IPS-20b (cell line): ENCODE results near the gene DHRS2.
"Not testable (repeated sequence)": the region's sequence is repeated elsewhere in the genome, so short reads cannot be mapped to it uniquely, and the experiment has no call there.

ENCODE experiments used
- H3K27ac ChIP-seq: one replicate; pipeline ENCODE4 v1.5.1; 2013; ENCODE audit warnings: low read length
- H3K27me3 ChIP-seq: 2 replicates; pipeline ENCODE4 v1.6.1; 2013; ENCODE audit warnings: mild to moderate bottlenecking, low read length, inconsistent platforms; ENCODE audit not compliant: insufficient read depth
- H3K36me3 ChIP-seq: 2 replicates; pipeline ENCODE4 v1.6.1; 2013; ENCODE audit warnings: low read depth, mild to moderate bottlenecking, inconsistent platforms, low read length, moderate library complexity; ENCODE audit not compliant: insufficient read depth
- H3K4me1 ChIP-seq: 2 replicates; pipeline ENCODE4 v1.6.1; 2013; ENCODE audit warnings: mild to moderate bottlenecking, control low read depth, inconsistent platforms, low read length, moderate library complexity; ENCODE audit not compliant: insufficient read depth
- H3K4me3 ChIP-seq: 2 replicates; pipeline ENCODE4 v1.5.1; 2013; ENCODE audit warnings: mild to moderate bottlenecking, low read length, inconsistent platforms
- H3K9ac ChIP-seq: 2 replicates; pipeline ENCODE4 v1.6.1; 2013; ENCODE audit warnings: low read depth, mild to moderate bottlenecking, inconsistent platforms, low read length, moderate library complexity
- H3K9me3 ChIP-seq: 2 replicates; pipeline ENCODE4 v1.6.1; 2013; ENCODE audit warnings: mild to moderate bottlenecking, low read depth, low read length, inconsistent platforms; ENCODE audit not compliant: insufficient read depth

The DHRS2 gene, protein sequence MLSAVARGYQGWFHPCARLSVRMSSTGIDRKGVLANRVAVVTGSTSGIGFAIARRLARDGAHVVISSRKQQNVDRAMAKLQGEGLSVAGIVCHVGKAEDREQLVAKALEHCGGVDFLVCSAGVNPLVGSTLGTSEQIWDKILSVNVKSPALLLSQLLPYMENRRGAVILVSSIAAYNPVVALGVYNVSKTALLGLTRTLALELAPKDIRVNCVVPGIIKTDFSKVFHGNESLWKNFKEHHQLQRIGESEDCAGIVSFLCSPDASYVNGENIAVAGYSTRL

DNA sequence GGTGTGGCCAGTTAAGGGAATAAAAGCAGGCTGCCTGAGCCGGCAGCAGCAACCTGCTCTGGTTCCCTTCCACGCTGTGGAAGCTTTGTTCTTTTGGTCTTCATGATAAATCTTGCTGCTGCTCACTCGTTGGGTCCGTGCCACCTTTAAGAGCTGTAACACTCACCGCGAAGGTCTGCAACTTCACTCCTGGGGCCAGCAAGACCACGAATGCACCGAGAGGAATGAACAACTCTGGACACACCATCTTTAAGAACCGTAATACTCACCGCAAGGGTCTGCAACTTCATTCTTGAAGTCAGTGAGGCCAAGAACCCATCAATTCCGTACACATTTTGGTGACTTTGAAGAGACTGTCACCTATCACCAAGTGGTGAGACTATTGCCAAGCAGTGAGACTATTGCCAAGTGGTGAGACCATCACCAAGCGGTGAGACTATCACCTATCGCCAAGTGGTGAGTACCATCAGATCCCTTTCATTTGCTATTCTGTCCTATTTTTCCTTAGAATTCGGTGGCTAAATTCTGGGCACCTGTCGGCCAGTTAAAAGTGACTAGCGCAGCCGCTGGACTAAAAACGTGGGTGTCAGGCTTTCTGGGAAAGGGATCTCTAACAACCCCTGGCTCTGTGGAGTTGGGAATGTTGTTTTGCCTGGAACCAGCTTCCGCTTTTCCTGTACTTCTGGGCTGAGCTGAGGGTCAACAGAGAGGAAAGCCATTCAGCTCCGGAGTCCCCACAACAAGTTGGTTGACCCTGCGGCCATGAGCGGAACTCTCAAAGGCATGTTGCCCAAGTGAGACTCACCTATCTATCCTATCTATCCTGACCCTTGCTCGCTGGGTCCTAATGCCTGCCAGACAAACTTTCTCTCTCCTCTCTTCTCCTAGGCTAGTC, at the start of gene DHRS2:
DHRS2 (plus strand) TSS at position 48 of the 895 bp plus-strand sequence. CDS start 2,501 bp downstream, outside the sequence.
- Histone ChIP-seq H3K4me1 (peaks cover 11% of the 10 kb centered on the region; the same call in 1 of the 2 replicates), H3K9ac (no peak within 1 kb of the TSS), H3K27me3 (no peaks in the 10 kb centered on the region)

GRCh38 chr14:23588884-23589598, 47.1 kb upstream of the DHRS2 start:
- Histone ChIP-seq H3K36me3 (no peaks in the 10 kb centered on the region), H3K4me3 (no peak overlapping the region), H3K27ac (no peak overlapping the region), H3K4me1 (0 out of 2 replicates have a peak, but pooled peaks cover 4% of the 10 kb centered on the region), H3K9ac (no peak overlapping the region), H3K9me3 (no peaks in the 10 kb centered on the region), H3K27me3 (no peaks in the 10 kb centered on the region)

More for the DNA sequence above, at the start of gene DHRS2:
- Histone ChIP-seq H3K4me3 (no peak within 1 kb of the TSS), H3K9me3 (no peaks in the 10 kb centered on the region), H3K36me3 (no peaks in the 10 kb centered on the region), H3K27ac (no peak within 1 kb of the TSS)

DNA sequence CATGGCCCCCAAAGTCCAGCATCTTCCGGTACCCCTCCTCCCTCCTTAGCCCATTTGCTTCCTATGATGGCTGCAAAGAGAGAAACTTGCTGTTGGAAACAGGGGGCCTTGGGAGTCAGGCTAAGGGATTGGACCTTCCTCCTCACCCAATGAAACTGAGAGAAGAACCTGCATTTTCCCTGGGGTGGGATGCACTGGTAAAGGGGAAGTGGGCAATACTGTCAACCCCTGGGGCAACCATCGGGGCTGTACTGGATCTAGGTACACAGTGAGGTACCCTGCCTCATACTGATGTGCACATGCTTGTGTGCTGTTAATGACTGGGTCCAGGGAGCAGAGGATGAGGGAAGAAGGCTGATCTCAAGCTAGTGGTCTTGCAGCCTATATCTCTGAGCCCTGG, 46.6 kb upstream of the DHRS2 start:
- Histone ChIP-seq H3K4me1 (0 out of 2 replicates have a peak, but pooled peaks cover 4% of the 10 kb centered on the region), H3K27ac (no peak overlapping the region), H3K9ac (no peak overlapping the region), H3K4me3 (no peak overlapping the region), H3K27me3 (no peaks in the 10 kb centered on the region), H3K9me3 (no peaks in the 10 kb centered on the region), H3K36me3 (no peaks in the 10 kb centered on the region)

DNA sequence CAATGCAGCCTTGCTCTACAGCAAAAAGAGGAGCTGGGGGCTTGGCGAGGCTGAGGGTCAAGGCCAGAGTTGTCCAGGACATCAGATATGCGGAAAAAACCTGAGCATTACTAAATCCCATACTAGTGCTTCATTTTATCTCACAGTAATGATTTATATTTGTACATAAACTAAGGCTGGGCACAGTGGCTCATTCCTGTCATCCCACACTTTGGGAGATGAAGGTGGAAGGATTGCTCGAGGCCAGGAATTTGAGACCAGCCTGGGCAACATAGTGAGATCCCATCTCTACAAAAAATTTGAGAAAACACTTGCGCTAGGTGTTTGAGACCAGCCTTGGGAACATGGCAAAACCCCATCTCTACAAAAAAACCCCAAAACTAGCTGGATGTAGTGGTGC, 46.0 kb upstream of the DHRS2 start:
- no peak overlapping the region for H3K27ac ChIP-seq
- H3K9ac ChIP-seq, result no peak overlapping the region
- H3K27me3 ChIP-seq, result no peaks in the 10 kb centered on the region
- no peak overlapping the region for H3K4me3 ChIP-seq
- no peaks in the 10 kb centered on the region for H3K9me3 ChIP-seq
- H3K4me1 ChIP-seq, result 0 out of 2 replicates have a peak, but pooled peaks cover 4% of the 10 kb centered on the region
- H3K36me3 ChIP-seq, result no peaks in the 10 kb centered on the region

- not testable (repeated sequence) for H3K4me1 ChIP-seq, H3K36me3 ChIP-seq, H3K9me3 ChIP-seq, H3K9ac ChIP-seq, H3K27ac ChIP-seq, H3K27me3 ChIP-seq, H3K4me3 ChIP-seq
Measured at GRCh38 chr14:23594191-23594590, 42.0 kb upstream of the DHRS2 start.

DNA sequence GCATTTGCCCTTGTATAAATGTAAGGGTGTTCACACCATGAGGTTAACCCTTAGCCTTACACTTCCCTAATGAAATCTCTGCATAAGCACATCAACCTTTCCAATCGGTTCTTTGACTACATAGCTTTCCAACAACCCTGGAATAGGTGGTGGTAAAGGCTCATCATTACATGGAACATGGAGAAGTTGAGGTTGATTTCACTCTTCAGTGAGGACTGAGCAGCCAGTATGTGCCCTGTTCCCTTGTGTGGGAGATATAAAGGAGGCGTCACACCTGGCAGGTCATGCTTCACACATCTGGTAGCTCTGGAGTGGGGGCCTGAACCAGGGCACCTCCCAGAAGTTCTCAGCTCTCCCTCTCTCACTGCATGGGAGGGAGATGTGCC, 35.8 kb upstream of the DHRS2 start:
- H3K4me1 ChIP-seq, result no peaks in the 10 kb centered on the region
- no peaks in the 10 kb centered on the region for H3K9me3 ChIP-seq
- no peak overlapping the region for H3K9ac ChIP-seq
- H3K27ac ChIP-seq, result no peak overlapping the region
- no peaks in the 10 kb centered on the region for H3K27me3 ChIP-seq
- H3K36me3 ChIP-seq, result no peaks in the 10 kb centered on the region
- no peak overlapping the region for H3K4me3 ChIP-seq

GRCh38 chr14:23600806-23601205, 35.4 kb upstream of the DHRS2 start:
- no peaks in the 10 kb centered on the region for H3K4me1 ChIP-seq
- no peak overlapping the region for H3K27ac ChIP-seq
- H3K27me3 ChIP-seq, result no peaks in the 10 kb centered on the region
- H3K36me3 ChIP-seq, result no peaks in the 10 kb centered on the region
- H3K4me3 ChIP-seq, result no peak overlapping the region
- no peak overlapping the region for H3K9ac ChIP-seq
- H3K9me3 ChIP-seq, result no peaks in the 10 kb centered on the region

DNA sequence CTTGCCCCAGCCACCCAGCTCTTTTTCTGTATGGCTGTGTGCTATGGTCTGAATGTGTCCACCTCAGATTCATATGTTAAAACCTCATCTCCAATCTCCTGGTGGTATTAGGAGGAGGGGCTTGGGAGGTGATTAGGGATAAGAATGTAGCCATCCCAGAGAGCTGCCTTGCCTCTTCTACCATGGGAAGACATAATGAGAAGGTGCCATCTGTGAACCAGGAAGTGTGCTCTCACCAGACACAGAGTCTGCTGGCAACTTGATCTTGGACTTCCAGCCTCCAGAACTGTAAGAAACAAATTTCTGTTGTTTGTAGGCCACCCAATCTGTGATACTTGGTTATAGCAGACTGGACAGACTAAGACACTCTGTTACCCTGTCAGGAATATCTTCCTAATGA, 34.7 kb upstream of the DHRS2 start:
- Histone ChIP-seq H3K27ac (no peak overlapping the region), H3K9ac (no peak overlapping the region), H3K27me3 (no peaks in the 10 kb centered on the region), H3K4me1 (no peaks in the 10 kb centered on the region), H3K36me3 (no peaks in the 10 kb centered on the region), H3K4me3 (no peak overlapping the region), H3K9me3 (no peaks in the 10 kb centered on the region)

DNA sequence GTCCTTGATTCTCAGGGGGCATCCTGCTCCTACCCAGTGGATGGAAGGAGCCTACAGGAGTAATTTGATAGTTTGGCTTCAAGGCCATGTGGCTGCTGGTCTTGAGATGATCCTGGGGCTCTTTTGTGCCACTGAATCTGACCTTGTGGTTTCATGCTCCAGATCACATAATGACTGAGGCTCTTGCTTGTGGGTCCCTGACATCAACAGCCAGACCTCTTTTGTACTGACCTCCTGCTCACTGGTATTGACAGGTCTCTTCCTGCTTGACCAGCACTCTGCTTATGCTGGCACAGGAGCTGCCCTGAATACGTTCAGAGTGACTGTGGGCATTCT, 34.4 kb upstream of the DHRS2 start:
- Histone ChIP-seq H3K4me3 (no peak overlapping the region), H3K9me3 (no peaks in the 10 kb centered on the region), H3K27me3 (no peaks in the 10 kb centered on the region), H3K9ac (no peak overlapping the region), H3K36me3 (no peaks in the 10 kb centered on the region), H3K27ac (no peak overlapping the region), H3K4me1 (no peaks in the 10 kb centered on the region)

- Histone ChIP-seq H3K9me3 (no peaks in the 10 kb centered on the region), H3K4me3 (no peak overlapping the region), H3K36me3 (no peaks in the 10 kb centered on the region), H3K27ac (no peak overlapping the region), H3K9ac (no peak overlapping the region), H3K27me3 (no peaks in the 10 kb centered on the region), H3K4me1 (no peaks in the 10 kb centered on the region)
Measured at GRCh38 chr14:23602181-23603095, 33.7 kb upstream of the DHRS2 start.

DNA sequence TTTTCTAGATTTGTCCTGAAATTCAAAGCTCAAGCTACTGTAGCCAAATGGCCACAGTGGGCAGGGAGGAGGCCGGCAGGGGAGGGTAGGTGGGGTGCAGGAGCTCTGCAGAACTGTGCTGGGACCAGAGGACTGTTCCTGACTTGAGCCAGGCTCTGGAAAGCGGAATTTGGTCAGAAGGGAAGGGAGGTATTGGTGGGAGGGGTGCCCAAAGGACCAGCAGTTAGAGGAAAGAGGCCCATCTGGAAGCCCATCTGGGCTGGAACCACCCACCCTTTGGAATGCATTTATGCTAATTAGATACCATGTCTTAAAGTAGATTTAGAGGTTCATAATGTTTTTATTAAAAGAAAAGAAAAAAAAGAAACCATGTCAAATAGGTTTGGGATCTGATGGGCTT, 33.1 kb upstream of the DHRS2 start:
- H3K9me3 ChIP-seq, result no peaks in the 10 kb centered on the region
- H3K36me3 ChIP-seq, result no peaks in the 10 kb centered on the region
- no peaks in the 10 kb centered on the region for H3K4me1 ChIP-seq
- H3K27ac ChIP-seq, result no peak overlapping the region
- no peaks in the 10 kb centered on the region for H3K27me3 ChIP-seq
- no peak overlapping the region for H3K9ac ChIP-seq
- H3K4me3 ChIP-seq, result no peak overlapping the region
